ENCODE results near the gene ALOX15.
A peak's percentile ranks its signal among the peaks of the same experiment; 100 is the strongest.

The ALOX15 gene

DNA sequence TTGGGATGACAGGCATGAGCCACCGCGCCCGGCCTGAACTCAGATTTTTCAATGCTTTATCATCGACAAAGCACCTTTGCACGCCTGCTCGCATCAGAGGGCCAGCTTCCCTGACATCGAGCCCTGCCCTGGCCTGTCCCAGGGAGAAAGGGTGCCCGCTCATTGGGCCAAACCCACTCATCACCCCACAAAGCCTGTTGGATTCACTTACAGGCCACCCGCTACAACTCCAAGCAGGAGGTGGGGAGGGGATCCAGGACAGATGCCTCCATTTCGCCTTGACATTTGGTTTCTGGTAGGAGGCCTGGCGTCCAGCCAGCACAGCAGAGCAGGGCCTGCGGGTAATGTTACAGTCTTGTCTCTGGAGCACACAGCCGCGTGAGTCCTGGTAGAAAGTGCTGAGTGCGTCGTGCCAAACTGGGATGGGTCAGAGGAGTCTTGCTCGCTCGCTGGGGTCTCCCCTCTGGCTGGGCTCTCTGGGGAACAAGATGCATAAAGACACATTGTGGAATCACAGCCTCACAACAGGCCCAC is 37.3 kb downstream of the ALOX15 start:
- DNase-seq (ENCODE audit: low read depth, low spot score): no peak
- Histone ChIP-seq H3K4me1 (ENCODE audit: insufficient read depth, insufficient read length) (peaks cover 12% of the 10 kb centered on the region), H3K36me3 (ENCODE audit: insufficient read depth, insufficient read length, low read length) (no peaks in the 10 kb centered on the region), H3K9ac (ENCODE audit: insufficient read length, low read depth) (no peak overlapping the region), H3K4me3 (ENCODE audit: insufficient read length, low read depth) (no peak overlapping the region), H3K27me3 (ENCODE audit: insufficient read depth, insufficient read length) (no peaks in the 10 kb centered on the region), H3K9me3 (ENCODE audit: insufficient read depth, low read length) (no peaks in the 10 kb centered on the region)
- no peak for TF ChIP-seq SUZ12 (IDR thresholded peaks at IDR 0.05; ENCODE audit: extremely low read depth, insufficient read depth, insufficient read length)
- TF ChIP-seq YY1 (IDR thresholded peaks at IDR 0.05; ENCODE audit: insufficient read depth, insufficient read length): no peak
- no peak for TF ChIP-seq ZNF274 (IDR thresholded peaks at IDR 0.05; ENCODE audit: low read depth, low read length)

DNA sequence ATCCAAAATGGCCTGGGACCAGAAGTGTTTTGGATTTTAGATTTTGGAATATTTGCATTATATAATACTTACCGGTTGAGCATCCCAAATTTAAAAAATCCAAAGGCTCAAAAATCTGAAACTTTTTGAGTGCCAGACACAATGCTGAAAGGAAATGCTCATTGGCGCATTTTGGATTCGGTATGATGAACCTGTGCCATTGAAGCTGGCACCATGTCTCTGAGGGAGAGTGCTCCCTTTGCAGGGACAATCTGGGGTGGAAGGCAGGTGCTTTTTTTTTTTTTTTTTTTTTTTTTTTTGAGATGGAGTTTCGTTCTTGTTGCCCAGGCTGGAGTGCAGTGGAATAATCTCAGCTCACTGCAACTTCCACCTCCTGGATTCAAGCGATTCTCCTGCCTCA is 39.4 kb downstream of the ALOX15 start:
- TF ChIP-seq YY1 (IDR thresholded peaks at IDR 0.05; ENCODE audit: insufficient read depth, insufficient read length) (no peak), SUZ12 (IDR thresholded peaks at IDR 0.05; ENCODE audit: extremely low read depth, insufficient read depth, insufficient read length) (no peak)
- no peaks in the 10 kb centered on the region for H3K36me3 ChIP-seq (ENCODE audit: insufficient read depth, insufficient read length, low read length)
- H3K9me3 ChIP-seq (ENCODE audit: insufficient read depth, low read length): no peaks in the 10 kb centered on the region
- peaks cover 20% of the 10 kb centered on the region for H3K4me1 ChIP-seq (ENCODE audit: insufficient read depth, insufficient read length)
- no peak for DNase-seq (ENCODE audit: low read depth, low spot score)
- no peak overlapping the region for H3K4me3 ChIP-seq (ENCODE audit: insufficient read length, low read depth)
- no peak overlapping the region for H3K9ac ChIP-seq (ENCODE audit: insufficient read length, low read depth)
- H3K27me3 ChIP-seq (ENCODE audit: insufficient read depth, insufficient read length): no peaks in the 10 kb centered on the region

GRCh38 chr17:4601326-4601725 is 40.2 kb downstream of the ALOX15 start:
- Histone ChIP-seq H3K4me1 (ENCODE audit: insufficient read depth, insufficient read length) (peaks cover 20% of the 10 kb centered on the region), H3K36me3 (ENCODE audit: insufficient read depth, insufficient read length, low read length) (no peaks in the 10 kb centered on the region), H3K4me3 (ENCODE audit: insufficient read length, low read depth) (no peak overlapping the region), H3K9ac (ENCODE audit: insufficient read length, low read depth) (no peak overlapping the region), H3K9me3 (ENCODE audit: insufficient read depth, low read length) (no peaks in the 10 kb centered on the region), H3K27me3 (ENCODE audit: insufficient read depth, insufficient read length) (no peaks in the 10 kb centered on the region)
- no peak for DNase-seq (ENCODE audit: low read depth, low spot score)
- no peak for TF ChIP-seq SUZ12 (IDR thresholded peaks at IDR 0.05; ENCODE audit: extremely low read depth, insufficient read depth, insufficient read length)
- no peak for TF ChIP-seq ZNF274 (IDR thresholded peaks at IDR 0.05; ENCODE audit: low read depth, low read length)
- no peak for TF ChIP-seq YY1 (IDR thresholded peaks at IDR 0.05; ENCODE audit: insufficient read depth, insufficient read length)

DNA sequence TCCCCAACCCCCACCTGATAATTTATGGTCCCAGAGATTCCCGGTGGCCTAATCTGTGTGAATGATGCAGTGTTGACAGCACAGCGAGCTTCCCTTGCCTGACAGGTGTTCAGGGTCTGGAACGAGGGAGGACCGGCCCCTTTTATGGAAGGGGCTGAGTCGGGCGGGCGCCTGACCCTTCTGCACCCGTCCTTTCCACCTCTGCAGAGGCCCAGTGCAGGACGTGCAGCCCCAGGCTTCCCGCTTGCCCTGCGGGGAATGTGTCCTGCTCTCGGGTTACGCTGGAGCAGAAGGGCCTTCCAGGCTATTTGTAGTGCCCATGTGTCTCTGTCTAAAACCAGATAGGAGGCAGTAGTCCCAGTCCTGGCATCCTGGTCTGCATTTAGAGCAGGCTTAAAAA is 40.9 kb downstream of the ALOX15 start:
- DNase-seq (ENCODE audit: low read depth, low spot score): no peak
- TF ChIP-seq YY1 (IDR thresholded peaks at IDR 0.05; ENCODE audit: insufficient read depth, insufficient read length) (no peak), ZNF274 (IDR thresholded peaks at IDR 0.05; ENCODE audit: low read depth, low read length) (no peak), SUZ12 (IDR thresholded peaks at IDR 0.05; ENCODE audit: extremely low read depth, insufficient read depth, insufficient read length) (no peak)
- H3K36me3 ChIP-seq (ENCODE audit: insufficient read depth, insufficient read length, low read length): no peaks in the 10 kb centered on the region
- H3K9me3 ChIP-seq (ENCODE audit: insufficient read depth, low read length): no peaks in the 10 kb centered on the region
- no peaks in the 10 kb centered on the region for H3K27me3 ChIP-seq (ENCODE audit: insufficient read depth, insufficient read length)
- peak overlapping the region; percentile 0 for H3K4me3 ChIP-seq (ENCODE audit: insufficient read length, low read depth)
- H3K9ac ChIP-seq (ENCODE audit: insufficient read length, low read depth): peak overlapping the region; percentile 28
- peaks cover 17% of the 10 kb centered on the region for H3K4me1 ChIP-seq (ENCODE audit: insufficient read depth, insufficient read length)

- Histone ChIP-seq H3K36me3 (ENCODE audit: insufficient read depth, insufficient read length, low read length) (no peaks in the 10 kb centered on the region), H3K4me1 (ENCODE audit: insufficient read depth, insufficient read length) (peaks cover 20% of the 10 kb centered on the region), H3K9ac (ENCODE audit: insufficient read length, low read depth) (peak overlapping the region; percentile 54), H3K27me3 (ENCODE audit: insufficient read depth, insufficient read length) (no peaks in the 10 kb centered on the region), H3K9me3 (ENCODE audit: insufficient read depth, low read length) (no peaks in the 10 kb centered on the region), H3K4me3 (ENCODE audit: insufficient read length, low read depth) (no peak overlapping the region)
- TF ChIP-seq YY1 (IDR thresholded peaks at IDR 0.05; ENCODE audit: insufficient read depth, insufficient read length): no peak
- no peak for TF ChIP-seq SUZ12 (IDR thresholded peaks at IDR 0.05; ENCODE audit: extremely low read depth, insufficient read depth, insufficient read length)
- TF ChIP-seq ZNF274 (IDR thresholded peaks at IDR 0.05; ENCODE audit: low read depth, low read length): no peak
- DNase-seq (ENCODE audit: low read depth, low spot score): peak; percentile 77
Observed at GRCh38 chr17:4599505-4600281, 41.8 kb downstream of the ALOX15 start.

- Histone ChIP-seq H3K27me3 (ENCODE audit: insufficient read depth, insufficient read length) (no peaks in the 10 kb centered on the region), H3K9me3 (ENCODE audit: insufficient read depth, low read length) (no peaks in the 10 kb centered on the region), H3K36me3 (ENCODE audit: insufficient read depth, insufficient read length, low read length) (no peaks in the 10 kb centered on the region), H3K4me3 (ENCODE audit: insufficient read length, low read depth) (no peak overlapping the region), H3K9ac (ENCODE audit: insufficient read length, low read depth) (peak overlapping the region; percentile 54), H3K4me1 (ENCODE audit: insufficient read depth, insufficient read length) (peaks cover 18% of the 10 kb centered on the region)
- TF ChIP-seq YY1 (IDR thresholded peaks at IDR 0.05; ENCODE audit: insufficient read depth, insufficient read length): no peak
- no peak for TF ChIP-seq ZNF274 (IDR thresholded peaks at IDR 0.05; ENCODE audit: low read depth, low read length)
- no peak for TF ChIP-seq SUZ12 (IDR thresholded peaks at IDR 0.05; ENCODE audit: extremely low read depth, insufficient read depth, insufficient read length)
- DNase-seq (ENCODE audit: low read depth, low spot score): no peak
Observed at GRCh38 chr17:4598776-4599504, 42.5 kb downstream of the ALOX15 start.

DNA sequence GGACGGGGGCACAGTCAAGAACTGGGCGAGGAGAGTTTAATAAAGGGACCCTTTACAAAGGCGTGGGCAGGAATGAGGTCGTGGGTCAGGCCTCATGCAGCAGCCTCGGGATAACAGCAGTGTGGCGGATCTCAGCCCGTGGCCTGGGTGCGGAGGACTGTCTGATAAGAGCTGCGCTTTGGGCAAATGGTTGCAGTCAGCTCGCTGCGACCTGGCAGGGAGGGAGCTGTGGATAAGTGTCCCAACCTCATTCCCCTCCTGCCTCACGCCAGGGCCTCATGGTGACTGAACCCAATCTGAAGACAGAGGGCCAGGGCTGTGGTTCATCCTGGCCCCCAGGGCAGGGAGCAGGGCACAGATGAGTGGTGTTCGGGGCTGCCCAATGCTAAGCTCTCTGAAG is 43.5 kb downstream of the ALOX15 start:
- no peaks in the 10 kb centered on the region for H3K9me3 ChIP-seq (ENCODE audit: insufficient read depth, low read length)
- peak overlapping the region; percentile 32 for H3K9ac ChIP-seq (ENCODE audit: insufficient read length, low read depth)
- H3K27me3 ChIP-seq (ENCODE audit: insufficient read depth, insufficient read length): no peaks in the 10 kb centered on the region
- peaks cover 18% of the 10 kb centered on the region for H3K4me1 ChIP-seq (ENCODE audit: insufficient read depth, insufficient read length)
- H3K4me3 ChIP-seq (ENCODE audit: insufficient read length, low read depth): no peak overlapping the region
- no peaks in the 10 kb centered on the region for H3K36me3 ChIP-seq (ENCODE audit: insufficient read depth, insufficient read length, low read length)
- TF ChIP-seq ZNF274 (IDR thresholded peaks at IDR 0.05; ENCODE audit: low read depth, low read length): no peak
- no peak for DNase-seq (ENCODE audit: low read depth, low spot score)
